Endometrial microvascular endothelial cells (primary cell): ENCODE data around the gene DMWD. TPM values are rescaled to one million over a fixed set of nuclear protein-coding genes. Genes with fewer than 3 reads are reported as not detected.
"Not testable (repeated sequence)": the region's sequence is repeated elsewhere in the genome, so short reads cannot be mapped to it uniquely, and the experiment has no call there.

Source experiments
- in situ Hi-C: cut with HindIII; loops from 2 replicates; pipeline ENCODE4 v1.10.0; 2017; ENCODE audit warnings: low sequenced_read_pairs, low pct_unique_long_range_greater_than_20kb; ENCODE audit errors: inconsistent ontology term
- total RNA-seq: library from RNA; depleted of rRNA; stranded (reverse); fragments of >200 nt; gene quantifications from one replicate; pipeline ENCODE4 v1.2.3, GENCODE V29; 2015; ENCODE audit errors: inconsistent ontology term

Gene DMWD
- total RNA-seq, 1 donor from 2014 or later: 40.3 TPM

DNA sequence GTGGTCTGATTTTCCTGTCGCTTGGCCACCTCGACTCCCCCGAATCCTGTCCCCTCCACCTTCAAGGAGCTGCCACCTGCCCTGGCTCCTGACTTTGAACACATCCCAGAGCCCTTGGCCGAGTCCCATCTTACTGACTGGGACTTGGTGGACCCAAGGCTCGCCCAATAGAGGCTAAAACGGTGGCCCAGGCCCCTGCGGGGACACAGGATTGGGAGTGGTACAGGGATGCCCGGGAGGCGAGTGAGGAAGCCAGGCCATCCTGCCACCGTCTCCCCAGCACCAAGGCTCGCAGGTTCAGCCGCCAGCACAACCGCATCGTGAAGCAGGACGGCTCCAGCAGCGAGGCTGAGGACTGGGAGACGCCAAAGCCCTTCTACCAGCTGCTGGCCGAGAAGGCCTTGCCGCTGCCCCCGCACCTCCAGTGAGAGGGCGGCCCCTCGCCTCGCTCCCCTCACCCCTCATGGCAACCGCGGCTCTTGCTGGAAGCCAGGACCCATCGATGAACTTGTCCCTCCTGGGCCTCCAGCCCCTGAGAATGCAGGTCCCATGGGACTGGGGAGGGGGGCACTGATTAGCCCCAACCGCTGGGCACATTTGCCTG lies 28.9 kb downstream of the DMWD start:
- in situ Hi-C loops: no loop called here

DNA sequence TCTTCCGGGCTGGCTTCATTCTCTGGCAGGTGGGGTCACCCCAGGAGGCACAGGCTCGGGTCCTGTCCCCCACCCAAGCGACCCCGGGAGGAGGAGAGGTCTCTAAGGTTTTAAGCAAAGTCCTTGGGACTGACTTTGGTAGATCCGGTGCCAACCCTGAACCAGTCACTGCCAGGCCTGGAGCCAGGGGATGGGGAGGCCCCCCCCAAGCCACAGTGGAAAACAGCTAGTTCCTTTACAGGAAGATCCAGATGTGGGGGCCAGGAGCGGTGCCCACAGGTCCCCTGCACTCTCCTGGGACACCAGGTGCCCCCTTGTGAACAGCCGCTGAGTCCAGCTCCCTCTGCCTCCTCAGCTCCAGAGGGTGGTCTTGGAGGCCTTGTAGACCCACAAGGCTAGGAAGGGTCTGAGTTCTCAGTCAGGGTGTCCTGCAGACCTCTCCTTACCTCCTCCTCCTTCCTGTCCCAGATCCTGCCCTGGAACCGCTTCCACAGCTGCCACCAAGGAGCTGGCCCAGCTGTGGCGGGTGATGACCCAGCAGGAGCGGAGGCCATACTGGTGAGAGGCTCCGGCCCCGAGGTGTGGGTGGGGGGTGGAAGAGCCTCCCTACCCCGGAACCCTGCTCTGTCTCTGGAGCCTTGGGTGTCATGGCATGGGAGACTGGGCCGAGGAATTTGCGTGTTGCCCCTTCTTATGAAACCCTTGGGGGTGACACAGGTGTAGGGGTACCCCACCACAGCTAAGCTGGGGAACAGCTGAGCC lies 29.6 kb downstream of the DMWD start:
- in situ Hi-C loops: no loop called here

DNA sequence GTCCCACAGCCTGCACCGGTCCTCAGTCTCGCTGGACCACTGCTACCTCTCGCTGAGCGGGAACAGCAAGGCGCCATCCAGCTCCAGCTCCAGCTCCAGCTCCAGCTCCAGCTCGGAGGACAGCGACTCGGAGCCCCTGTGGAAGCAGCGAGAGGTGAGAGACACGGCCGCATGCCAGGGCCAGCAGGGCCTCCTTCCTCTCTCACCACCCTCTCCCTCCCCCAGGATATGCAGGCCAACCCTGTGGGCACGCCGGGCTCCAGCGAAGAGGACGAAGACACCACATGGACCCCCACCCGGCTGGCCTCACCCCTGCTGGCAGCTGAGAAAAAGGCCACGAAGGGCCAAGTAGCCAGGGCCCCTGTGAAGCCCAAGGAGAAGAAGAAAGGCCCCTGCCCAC lies 30.9 kb downstream of the DMWD start:
- in situ Hi-C loops: no loop called here

DNA sequence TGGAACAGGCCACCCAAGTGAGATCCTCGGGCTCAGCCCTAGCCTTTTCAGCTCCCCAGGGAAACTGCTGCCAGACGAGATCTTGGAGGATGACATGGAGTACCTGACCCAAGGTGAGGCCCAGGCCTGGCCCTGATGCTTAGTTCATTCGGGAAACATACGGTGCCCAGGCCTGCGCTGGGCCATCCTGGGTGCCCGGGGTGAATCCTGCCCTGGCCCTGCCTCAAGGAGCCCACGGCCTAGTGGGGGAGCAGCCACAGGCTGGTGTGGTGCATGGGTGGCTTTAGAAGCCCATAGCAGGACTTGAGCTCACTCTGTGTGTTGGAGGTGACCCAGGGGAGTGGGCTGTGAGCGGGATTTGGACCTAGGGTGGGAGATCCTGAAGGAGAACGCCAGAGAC lies 33.7 kb downstream of the DMWD start:
- in situ Hi-C loops: no loop called here

DNA sequence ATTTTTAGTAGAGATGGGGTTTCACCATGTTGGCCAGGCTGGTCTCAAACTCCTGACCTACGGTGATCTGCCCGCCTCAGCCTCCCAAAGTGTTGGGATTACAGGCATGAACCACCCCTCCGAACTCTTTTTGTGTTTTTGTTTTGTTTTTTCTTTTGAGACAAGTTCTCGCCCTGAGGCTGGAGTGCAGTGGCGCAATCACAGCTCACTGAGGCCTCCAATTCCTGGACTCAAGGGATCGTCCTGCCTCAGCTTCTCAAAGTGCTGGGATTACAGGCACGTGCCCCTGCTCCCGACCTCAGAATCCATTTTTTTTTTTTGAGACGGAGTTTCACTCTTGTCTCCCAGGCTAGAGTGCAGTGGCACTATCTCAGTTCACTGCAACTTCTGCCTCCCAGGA lies 35.0 kb downstream of the DMWD start:
- in situ Hi-C loops: no loop called here

DNA sequence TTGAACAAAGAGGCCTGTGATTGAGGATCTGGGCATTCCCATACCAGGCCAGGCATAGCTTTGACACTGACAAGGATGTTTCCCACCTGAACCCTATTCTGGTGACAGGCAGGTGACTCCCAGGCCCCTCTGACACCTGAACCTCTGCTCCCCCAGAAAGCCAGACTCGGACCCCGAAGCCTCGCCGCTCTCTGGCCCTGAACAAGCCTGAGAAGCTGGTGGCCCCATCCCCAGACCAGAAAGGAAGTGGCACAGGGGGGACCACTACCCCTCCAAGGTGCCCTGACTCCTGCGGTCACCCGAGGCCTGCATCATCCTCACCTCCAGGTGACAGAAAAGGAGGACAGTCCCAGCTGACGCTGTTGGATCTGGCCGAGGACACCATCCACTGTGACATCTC lies 38.3 kb downstream of the DMWD start:
- in situ Hi-C loops: no loop called here

DNA sequence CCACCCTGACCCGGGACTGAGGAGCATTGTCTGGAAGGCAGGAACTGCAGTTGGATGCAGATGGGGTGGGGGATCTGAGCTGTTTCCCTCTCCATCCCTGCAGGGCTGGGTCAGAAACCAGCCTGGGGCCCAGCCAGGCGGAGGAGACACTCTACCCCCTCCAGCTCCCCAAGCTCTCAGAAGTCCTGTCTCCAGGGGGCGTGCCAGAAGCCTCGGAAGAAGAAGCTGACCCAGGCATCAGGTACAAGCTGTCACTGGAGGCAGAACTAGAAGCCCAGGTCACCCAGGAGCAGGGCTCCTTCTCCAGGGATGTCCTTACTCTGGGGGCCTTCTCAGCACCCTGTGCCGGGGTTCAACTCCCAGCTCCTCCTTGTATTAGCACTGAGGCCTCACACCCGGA lies 39.1 kb downstream of the DMWD start:
- in situ Hi-C loops: no loop called here

DNA sequence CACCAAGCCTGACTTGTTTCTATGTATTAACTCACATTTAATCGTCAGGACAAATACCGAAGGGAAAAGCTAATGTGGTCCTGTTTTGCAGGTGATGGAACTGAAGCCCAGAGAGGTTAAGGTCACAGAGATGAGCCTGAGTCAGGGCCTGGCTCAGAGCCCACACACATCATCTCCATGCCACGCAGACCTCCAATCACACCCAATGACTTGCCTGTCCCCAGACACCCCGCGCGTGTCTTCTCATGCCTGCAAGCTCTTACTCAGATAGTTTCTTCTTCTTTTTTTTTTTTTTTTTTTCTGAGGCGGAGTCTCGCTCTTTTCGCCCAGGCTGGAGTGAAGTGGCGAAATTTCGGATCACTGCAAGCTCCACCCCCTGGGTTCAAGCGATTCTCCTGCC lies 40.0 kb downstream of the DMWD start:
- in situ Hi-C loops: no loop called here

DNA sequence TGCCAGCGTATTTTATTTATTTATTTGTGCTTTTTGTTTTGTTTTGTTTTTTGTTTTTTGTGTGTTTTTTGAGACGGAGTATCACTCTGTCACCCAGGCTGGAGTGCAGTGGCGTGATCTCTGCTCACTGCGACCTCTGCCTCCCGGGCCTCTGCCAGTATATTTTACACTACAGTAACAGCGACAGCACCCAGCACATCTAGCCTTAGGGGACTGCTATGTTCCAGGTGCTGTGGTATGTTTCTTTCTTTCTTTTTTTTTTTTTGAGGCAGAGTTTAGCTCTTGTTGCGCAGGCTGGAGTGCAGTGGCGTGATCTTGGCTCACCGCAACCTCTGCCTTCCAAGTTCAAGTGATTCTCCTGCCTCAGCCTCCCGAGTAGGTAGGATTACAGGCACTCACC lies 41.2 kb downstream of the DMWD start:
- in situ Hi-C loops: not testable (repeated sequence)

DNA sequence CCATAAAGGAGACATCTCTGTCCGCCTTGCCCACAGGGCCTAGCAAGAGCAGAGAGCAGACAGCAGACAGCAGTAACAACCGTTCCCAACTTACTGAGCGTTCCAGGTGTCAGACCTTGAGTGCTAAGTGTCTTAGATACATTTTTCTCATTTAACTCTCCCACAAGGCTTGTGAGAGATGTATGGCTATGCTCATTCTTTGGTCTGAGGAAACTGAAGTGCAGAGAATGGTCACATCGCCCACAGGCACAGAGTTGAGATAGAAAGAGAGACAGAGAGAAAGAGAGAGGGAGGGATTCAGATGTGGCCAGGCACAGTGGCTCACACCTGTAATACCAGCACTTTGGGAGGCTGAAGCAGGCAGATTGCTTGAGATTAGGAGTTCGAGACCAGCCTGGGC lies 45.1 kb downstream of the DMWD start:
- in situ Hi-C loops: no loop called here

DNA sequence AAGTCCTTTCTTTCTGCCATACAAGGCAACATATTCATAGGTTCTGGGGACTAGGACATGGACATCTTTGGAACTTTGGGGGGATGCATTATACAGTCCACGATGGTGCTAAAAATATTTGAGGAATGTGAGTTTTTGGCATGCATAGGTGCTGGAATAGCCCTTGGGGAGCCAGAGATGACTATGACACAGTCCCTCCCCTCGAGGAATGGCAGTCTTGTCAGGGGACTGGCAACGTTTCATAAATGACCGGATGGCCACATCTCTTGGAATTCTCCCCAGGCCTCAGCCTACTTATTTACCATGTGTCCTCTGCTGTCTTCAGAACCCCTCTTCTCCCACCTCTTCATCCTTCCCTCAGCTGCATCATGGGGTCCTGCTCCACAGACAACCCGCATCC lies 45.8 kb downstream of the DMWD start:
- in situ Hi-C loops: no loop called here

DNA sequence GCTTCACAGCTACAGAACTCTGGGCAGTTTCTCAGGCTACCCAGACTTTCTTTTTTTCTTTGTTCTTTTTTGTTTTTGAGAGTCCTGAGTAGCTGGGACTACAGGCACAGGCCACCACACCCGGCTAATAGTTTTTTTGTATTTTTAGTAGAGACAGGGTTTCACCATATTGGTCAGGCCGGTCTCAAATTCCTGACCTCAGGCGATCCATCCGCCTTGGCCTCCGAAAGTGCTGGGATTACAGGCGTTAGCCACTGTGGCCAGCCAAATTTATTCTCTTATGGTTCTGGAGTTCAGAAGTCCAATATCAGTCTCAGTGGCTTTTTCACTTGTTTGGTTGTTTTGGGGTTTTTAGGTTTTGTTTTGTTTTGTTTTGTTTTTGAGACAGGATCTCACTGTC lies 47.0 kb downstream of the DMWD start:
- in situ Hi-C loops: no loop called here

DNA sequence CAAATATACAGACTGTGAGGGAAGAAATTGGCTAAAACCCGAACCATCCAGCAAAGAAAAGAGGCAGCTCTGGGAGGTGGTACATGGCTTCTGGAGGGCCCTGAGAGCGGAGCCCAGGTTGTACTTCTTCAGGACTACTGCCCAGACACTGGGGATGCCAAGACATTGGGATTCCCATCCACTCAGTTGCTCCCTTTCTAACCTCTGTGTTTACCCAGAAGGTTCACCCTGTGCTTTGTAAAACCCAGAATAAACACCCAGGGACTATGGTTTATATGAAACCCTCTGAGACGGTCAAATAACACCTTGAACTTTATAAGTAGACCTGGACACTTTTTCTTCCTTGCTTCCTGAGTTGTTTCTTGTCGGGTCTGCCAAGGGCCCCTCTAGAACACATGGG lies 49.7 kb downstream of the DMWD start:
- in situ Hi-C loops: no loop called here

DNA sequence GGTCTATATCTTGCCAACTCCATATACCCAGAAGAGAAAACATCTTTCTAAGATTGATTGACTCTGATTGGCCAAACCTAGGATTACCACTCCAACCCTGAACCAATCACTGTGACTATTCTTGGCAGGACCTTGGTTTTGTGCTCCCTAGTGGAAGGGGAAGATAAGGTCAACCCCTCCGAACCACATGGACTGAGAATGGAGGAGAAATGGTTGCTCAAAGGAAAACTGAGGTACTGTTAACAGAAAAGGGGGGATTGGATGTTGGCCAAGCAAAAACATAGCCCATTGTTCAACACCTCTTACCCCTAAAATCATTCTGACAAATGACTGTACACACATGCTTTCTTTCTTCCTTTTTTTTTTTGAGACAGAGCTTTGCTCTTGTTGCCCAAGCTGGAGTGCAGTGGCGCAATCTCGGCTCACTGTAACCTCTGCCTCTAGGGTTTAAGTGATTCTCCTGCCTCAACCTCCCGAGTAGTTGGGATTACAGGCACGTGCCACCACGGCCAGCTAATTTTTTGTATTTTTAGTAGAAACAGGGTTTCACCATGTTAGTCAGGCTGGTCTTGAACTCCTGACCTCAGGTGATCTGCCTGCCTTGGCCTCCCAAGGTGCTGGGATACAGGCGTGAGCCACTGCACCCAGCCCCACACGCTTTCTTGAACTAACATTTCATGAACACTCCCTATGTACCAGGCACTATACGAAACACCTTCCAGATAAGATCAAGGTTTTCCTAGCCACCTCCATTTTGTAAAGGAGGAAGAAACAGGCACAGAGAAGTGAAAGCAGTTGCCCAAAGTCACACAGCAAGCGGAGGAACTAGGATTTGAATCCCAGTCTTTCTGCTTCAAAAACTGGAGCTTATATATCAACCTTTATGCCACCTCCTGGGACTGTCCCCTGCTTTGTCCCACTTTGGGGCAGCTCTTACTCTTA lies 52.9 kb downstream of the DMWD start:
- in situ Hi-C loops: no loop called here

DNA sequence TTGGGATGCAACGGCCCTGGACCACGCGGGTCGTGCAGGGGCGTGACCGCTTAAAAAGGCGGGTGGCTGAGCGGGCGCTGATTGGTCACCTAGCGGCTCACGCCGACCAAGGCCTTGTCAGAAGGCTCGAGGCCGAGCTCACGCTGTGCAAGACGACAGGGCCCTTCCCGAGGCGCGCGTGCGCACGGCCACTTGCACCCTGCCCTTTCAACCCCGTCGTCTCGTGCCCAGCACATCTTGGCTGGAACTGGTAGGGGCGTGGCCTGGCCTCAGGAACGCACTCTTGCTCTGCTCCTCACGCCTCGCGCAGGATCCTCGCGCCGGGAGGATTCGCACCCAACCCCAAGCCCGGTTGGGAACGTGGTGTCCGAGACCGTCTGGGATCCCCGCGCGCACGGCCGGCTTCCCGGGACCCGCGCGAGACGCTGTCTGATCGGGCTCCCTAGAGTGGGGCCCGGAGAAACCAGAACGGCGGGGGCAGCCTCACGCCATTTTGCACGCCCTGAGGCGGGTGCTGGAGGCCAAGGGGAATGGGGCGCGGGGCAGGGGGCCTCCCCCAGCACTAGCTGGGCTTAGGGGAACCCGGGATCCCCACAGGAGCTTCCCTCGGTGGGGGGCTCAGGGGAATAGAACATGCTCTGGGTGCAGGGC lies 59.4 kb downstream of the DMWD start, which contains the start of gene MEIOSIN:
MEIOSIN (plus strand) TSS at position 280 of the 651 bp plus-strand sequence. CDS start 1,938 bp downstream, outside the sequence.
- in situ Hi-C loops: no loop called here
